GM11168 (cell line): ENCODE results near the gene HIBADH.

Experiments
- in situ Hi-C: fragments of 300-500 bp; cut with MboI; formaldehyde crosslinking; loops from one replicate; pipeline ENCODE4 v1.12.0; 2022; ENCODE audit warnings: low sequenced_read_pairs; ENCODE audit not compliant: unreplicated experiment

HIBADH gene

GRCh38 chr7:27567266-27567665 lies 95.4 kb downstream of the HIBADH start:
- in situ Hi-C loops, result no loop called here

DNA sequence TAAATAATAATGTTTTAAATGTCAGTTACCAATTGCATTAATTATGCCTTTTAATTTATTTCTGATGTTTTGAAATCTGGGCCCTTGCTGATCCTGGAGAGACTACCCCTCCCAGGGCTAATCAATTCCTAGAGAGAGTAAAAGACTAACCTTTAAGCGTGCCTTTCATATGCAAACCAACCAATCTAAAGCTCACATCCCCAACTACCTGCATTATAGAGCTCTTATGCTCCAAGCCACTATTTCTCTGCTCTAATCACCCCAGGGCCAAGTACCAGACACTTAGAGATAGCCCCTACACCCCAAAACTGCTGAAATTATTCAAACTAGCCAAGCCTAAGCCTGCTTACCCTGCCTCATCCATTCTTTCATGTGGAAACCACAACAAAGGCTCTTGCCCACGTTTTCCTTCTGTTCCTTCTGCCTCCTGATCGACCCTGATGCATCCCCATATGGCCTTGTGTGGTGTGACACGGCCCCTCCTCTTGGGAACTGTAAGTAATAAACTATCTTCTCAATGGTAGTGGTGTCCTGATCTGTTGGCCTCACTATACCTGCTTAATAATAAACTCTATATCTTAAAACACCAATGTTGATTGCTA lies 97.7 kb downstream of the HIBADH start:
- in situ Hi-C loops, result no loop called here

GRCh38 chr7:27560706-27561235 lies 101.9 kb downstream of the HIBADH start:
- in situ Hi-C loops, result no loop called here

DNA sequence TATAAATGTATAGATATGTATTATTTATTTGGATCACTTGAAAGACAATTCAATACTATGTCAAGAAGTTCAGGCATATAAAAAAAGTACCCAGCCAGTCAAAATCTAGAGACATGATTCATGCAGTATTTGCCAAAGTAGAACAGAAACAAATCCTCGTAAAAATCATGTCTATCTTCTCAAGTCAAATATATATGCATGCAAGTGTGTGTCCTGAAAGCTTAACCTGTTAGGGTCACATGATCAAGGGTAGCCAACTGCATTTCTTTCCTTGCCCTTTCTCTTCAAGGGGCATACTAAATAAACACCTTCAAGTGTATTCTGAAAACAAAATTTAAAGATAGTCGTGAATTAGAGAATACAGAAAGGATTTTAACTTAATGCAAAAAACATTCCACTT lies 107.0 kb downstream of the HIBADH start:
- in situ Hi-C loops, result no loop called here

GRCh38 chr7:27554826-27555225 lies 107.9 kb downstream of the HIBADH start:
- in situ Hi-C loops, result no loop called here

DNA sequence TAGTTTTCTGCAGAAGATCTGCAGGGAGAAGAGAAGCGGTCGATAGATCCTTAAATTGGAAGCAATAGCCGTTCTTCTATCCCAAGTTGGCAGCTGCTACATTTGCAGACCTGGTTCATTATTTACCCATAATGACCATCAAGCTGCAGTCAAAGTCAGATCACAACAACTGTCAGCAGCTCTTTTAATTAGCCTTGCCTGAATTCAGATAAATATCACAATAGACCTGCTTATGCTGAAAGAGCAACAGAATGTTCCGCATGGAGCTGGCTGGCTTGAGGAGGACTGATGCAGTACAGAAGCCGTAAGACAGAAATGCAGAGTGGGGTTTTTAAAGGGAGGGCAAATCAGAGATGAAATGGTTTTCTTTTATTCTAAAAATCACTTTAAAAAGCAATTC lies 109.4 kb downstream of the HIBADH start:
- in situ Hi-C loops, result no loop called here

DNA sequence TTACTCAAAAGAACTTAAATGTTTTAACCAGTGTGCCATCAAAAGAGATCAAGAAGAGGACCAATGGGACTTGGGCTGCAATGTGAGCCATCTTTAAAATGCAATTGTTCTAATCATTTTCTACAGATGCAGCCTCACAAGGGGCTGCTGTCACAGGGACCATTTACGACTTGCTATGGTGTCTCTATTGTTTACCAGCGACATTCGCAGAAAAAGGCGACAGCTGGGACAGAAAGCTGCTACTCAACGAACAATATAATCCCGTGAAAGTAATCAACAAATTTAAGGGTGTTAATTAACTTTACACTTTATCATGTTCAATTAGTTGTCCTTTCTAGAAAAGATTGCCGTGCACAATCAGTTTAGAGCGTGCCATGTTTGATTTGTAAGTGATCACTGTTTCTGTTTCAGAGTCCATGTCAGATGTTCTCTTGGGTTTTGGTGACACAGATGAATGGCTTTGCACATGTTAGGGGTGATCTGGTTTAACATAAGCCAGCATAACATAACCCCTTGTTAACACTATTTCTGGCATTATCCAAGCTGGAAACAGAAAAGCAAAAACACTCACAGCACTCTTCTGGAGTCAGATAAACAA lies 110.8 kb downstream of the HIBADH start:
- in situ Hi-C loops, result no loop called here

DNA sequence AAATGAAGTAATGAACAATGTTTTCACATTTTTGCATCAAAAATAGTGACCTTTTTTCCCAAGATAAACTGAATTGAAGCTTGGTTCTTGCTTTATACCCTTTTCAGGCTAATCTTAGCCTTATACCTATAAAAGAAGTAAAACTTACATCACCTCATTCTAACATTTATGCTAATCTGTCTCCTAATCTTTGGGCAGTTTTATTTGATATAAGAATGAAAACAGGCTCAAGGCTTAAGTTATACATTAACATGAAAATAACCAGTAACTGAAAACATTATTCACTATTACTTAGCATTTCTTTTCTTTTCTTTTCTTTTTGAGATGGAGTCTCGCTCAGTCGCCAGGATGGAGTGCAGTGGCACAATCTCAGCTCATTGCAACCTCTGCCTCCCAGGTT lies 113.1 kb downstream of the HIBADH start:
- in situ Hi-C loops, result no loop called here

DNA sequence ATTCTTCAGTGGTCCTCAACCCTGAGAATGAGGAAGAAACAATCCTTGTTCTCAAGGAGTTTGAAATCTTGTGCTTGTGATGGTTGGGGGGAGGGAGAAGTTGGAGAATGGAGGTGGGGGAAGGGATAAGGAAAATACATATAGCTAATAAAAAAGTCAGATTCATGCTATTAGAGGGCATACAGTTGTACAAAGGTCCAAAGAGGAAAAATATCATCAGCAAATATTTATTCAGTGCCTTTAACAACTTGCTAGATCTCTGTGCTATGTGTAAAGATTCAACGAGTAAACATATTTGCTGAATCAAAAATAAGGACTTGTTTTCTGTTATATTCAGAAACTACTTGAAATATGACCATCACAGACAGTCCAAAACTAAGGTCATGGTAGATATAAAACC lies 114.4 kb downstream of the HIBADH start:
- in situ Hi-C loops, result no loop called here

DNA sequence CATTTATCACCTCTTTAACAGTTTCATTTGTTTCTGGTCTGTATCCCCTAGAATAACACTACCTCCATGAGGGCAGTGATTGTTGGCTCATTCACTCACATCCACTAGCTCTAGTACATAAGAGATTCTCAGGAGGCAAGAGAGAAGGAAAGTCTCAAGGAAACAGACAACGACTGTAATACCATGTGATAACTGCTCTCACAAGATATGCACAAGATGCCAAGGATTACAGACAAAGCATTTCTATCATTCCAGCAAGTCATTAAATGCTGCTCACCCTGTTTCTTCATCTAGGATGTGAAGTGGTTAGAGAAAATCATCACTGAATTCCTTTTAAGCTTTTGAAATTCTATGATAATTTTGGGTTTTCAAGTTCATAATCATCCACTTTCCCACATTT lies 115.3 kb downstream of the HIBADH start:
- in situ Hi-C loops, result no loop called here

- in situ Hi-C loops, result no loop called here
These were observed 116.1 kb downstream of the HIBADH start for GRCh38 chr7:27546610-27547009.

GRCh38 chr7:27535795-27536194 lies 126.9 kb downstream of the HIBADH start:
- in situ Hi-C loops, result no loop called here

- in situ Hi-C loops, result no loop called here
These were observed 129.0 kb downstream of the HIBADH start for GRCh38 chr7:27533652-27534081.

- in situ Hi-C loops, result no loop called here
These were observed 130.4 kb downstream of the HIBADH start for GRCh38 chr7:27532314-27532713.

DNA sequence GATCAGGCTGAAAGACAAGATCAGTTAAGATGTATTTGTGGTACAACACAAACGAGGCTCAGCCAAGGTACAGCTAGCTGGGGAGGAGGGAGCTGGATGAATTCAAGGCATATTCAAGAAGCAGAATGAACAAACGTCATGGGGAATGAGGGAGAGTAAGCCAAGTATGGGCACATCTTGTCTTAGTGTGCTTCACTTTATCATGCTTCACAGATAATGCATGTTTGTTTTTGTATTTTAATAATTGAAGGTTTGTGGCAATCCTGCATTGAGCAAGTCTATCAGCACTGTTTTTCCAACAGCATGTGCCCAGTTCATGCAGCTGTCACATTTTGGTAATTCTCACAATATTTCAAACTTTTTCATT lies 135.4 kb downstream of the HIBADH start:
- in situ Hi-C loops, result no loop called here

DNA sequence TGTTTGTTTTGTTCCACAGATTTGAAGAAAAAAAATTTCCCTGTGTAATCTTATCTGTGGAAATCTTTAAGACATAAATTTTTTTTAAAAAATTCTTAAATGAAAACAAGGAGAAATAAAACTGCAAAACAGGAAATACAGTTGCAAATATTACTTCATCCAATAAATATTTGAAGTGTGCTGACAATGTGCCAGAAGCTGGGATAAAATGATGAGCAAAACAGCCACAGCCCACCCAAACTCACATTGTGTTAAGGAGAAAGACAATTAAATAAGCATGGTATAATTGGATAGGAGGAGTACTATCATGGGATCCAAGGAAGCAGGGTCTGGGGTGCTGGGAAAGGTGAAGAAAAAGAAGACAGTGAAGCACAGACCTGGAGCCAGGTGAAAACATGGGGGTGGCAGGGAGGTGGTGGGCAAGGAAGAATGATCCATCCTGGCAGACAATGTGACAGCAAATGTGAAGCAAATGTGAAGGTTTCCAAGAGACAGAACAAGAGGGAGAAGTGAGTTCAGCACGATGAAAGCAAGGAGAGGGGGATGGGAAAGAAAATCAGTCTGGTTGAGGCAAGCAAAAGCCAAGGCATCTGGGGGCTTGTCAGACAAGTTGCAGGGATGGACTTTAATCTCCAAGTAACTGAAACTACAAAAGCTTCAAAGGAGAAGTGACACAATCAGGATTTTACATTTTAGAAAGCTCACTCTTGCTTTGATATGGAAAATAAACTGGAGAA lies 135.9 kb downstream of the HIBADH start:
- in situ Hi-C loops, result no loop called here

DNA sequence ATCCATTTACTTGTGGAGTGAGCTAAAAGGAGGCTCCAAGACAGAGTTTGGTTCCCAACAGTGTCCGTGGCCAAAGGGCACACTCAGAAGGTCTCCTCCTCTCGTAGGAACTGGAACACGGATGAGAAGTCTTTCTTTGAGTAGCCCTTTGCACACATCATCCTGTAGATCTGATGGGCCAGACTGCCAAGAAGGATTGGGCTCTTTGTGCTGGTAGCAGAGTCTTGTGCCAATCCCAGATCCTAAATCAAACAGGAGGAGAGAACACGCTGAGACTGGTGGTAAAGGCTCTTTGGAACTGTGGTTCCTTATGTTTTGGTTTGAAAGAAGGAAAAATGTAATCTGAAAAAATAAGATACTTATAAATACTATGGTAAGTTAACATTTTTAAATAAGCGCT lies 136.6 kb downstream of the HIBADH start:
- in situ Hi-C loops, result no loop called here

GRCh38 chr7:27523321-27523720 lies 139.4 kb downstream of the HIBADH start:
- in situ Hi-C loops, result no loop called here

- in situ Hi-C loops, result no loop called here
These were observed 140.1 kb downstream of the HIBADH start for GRCh38 chr7:27522566-27522965.

DNA sequence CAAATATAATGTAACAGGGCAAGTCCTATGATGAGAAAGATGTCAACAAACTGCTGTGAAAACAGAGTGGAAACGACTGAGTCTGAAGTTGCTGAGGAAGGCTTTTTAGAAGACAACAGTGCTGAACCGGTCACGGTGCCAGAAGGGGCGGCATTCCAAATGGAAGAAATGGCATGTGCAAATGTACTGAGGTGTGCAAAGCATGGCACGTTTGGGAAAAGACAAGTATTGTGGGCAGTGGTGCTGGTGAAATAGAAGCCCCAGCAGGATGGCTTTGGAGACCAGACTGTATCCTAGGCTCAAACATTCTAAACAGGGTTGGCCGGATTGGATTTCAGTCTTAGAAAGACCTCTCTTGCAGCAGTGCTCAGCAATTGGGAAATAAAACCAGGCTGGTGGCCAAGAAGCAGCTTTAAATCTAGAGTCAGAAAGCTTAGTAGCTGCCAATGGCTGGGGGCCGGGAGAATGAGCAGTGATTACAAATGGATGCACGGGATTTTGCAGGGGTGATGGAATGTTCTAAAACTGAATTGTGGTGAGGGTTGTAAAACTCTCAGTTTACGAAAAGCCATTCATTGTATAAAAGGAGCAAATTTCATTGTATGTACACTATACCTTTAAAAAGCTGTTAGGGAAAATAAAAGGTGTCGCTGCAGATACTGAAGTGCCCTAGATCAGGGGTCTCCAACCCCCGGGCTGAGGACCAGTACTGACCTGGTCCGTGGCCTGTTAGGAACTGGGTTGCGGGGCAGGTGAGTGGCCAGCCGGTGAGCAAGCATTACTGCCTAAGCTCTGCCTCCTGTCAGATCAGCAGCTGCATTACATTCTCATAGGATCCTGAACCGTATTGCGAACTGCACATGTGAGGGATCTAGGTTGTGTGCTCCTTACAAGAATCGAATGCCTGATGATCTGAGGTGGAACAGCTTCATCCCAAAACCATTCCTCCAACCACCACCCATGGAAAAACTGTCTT lies 141.6 kb downstream of the HIBADH start:
- in situ Hi-C loops, result no loop called here
